MM.1S (cell line): ENCODE measurements around the gene ULBP3.
"Not testable (repeated sequence)": the region's sequence is repeated elsewhere in the genome, so short reads cannot be mapped to it uniquely, and the experiment has no call there.

Experiments used
- DNase-seq: peaks from one replicate; pipeline ENCODE4 v3.0.0-alpha.2; 2015
- H2AFZ ChIP-seq: fragments of 300-600 bp; sonication (generic); 2 replicates; pipeline ENCODE4 v1.6.0; 2016; ENCODE audit warnings: antibody characterized with exemption, low read length
- H3F3A ChIP-seq: fragments of 300-600 bp; sonication (generic); 2 replicates; pipeline ENCODE4 v1.6.1; 2016; ENCODE audit warnings: mild to moderate bottlenecking, antibody characterized with exemption, low read length, moderate library complexity, mixed read lengths; ENCODE audit not compliant: insufficient read depth
- H3K27ac ChIP-seq: fragments of 300-600 bp; sonication (generic); 2 replicates; pipeline ENCODE4 v1.5.1; 2016; ENCODE audit warnings: mild to moderate bottlenecking, low read length
- H3K27me3 ChIP-seq: fragments of 300-600 bp; sonication (generic); replicated peaks from 2 replicates; pipeline ENCODE4 v1.6.0; 2016; ENCODE audit warnings: low read length; ENCODE audit not compliant: insufficient read depth
- H3K36me3 ChIP-seq: fragments of 300-600 bp; sonication (generic); replicated peaks from 2 replicates; pipeline ENCODE4 v1.6.1; 2016; ENCODE audit warnings: mild to moderate bottlenecking, low read length, mixed read lengths; ENCODE audit not compliant: insufficient read depth
- H3K4me1 ChIP-seq: fragments of 300-600 bp; sonication (generic); 2 replicates; pipeline ENCODE4 v1.6.1; 2016; ENCODE audit warnings: low read length, mixed read lengths
- H3K4me2 ChIP-seq: fragments of 300-600 bp; sonication (generic); 2 replicates; pipeline ENCODE4 v1.6.0; 2016; ENCODE audit warnings: low read depth, low read length
- H3K4me3 ChIP-seq: fragments of 300-600 bp; sonication (generic); 2 replicates; pipeline ENCODE4 v1.5.1; 2016; ENCODE audit warnings: low read length, mixed read lengths
- H3K79me2 ChIP-seq: fragments of 300-600 bp; sonication (generic); 2 replicates; pipeline ENCODE4 v1.6.1; 2016; ENCODE audit warnings: mixed run types, low read length, mixed read lengths
- H3K9ac ChIP-seq: fragments of 300-600 bp; sonication (generic); 2 replicates; pipeline ENCODE4 v1.6.1; 2016; ENCODE audit warnings: low read length, mixed read lengths
- H3K9me2 ChIP-seq: fragments of 300-600 bp; sonication (generic); replicated peaks from 2 replicates; pipeline ENCODE4 v1.6.1; 2016; ENCODE audit warnings: mild to moderate bottlenecking, low read length, mixed read lengths; ENCODE audit not compliant: insufficient read depth
- H3K9me3 ChIP-seq: fragments of 300-600 bp; sonication (generic); replicated peaks from 2 replicates; pipeline ENCODE4 v1.6.1; 2016; ENCODE audit warnings: mild to moderate bottlenecking, low read length, mixed read lengths; ENCODE audit not compliant: insufficient read depth
- H4K20me1 ChIP-seq: fragments of 300-600 bp; sonication (generic); 2 replicates; pipeline ENCODE4 v1.6.1; 2016; ENCODE audit warnings: mild to moderate bottlenecking, low read length, moderate library complexity, mixed read lengths; ENCODE audit not compliant: insufficient read depth
- CTCF ChIP-seq: fragments of 300-600 bp; sonication (generic); IDR thresholded peaks from 2 replicates; pipeline ENCODE4 v1.5.1; 2016; ENCODE audit warnings: antibody characterized with exemption, low read length, mixed read lengths
- EZH2 ChIP-seq: fragments of 300-600 bp; sonication (generic); optimal IDR thresholded peaks from 2 replicates; pipeline ENCODE3; 2017; ENCODE audit warnings: low read depth, mild to moderate bottlenecking, antibody characterized with exemption, low read length, mixed read lengths
- EZH2phosphoT487 ChIP-seq: fragments of 300-600 bp; sonication (generic); IDR thresholded peaks from 2 replicates; pipeline ENCODE4 v1.6.1; 2018; ENCODE audit warnings: antibody characterized with exemption, low read length

Gene ULBP3

GRCh38 chr6:150065083-150065482 is 3.8 kb downstream of the ULBP3 start:
- H4K20me1 ChIP-seq: no peaks in the 10 kb centered on the region
- no peaks in the 10 kb centered on the region for H3K36me3 ChIP-seq
- H3K27ac ChIP-seq: no peak overlapping the region
- no peaks in the 10 kb centered on the region for H3K79me2 ChIP-seq
- H3K4me1 ChIP-seq: no peaks in the 10 kb centered on the region
- H3K9me3 ChIP-seq: no peaks in the 10 kb centered on the region
- no peaks in the 10 kb centered on the region for H3K27me3 ChIP-seq
- H3K9ac ChIP-seq: no peak overlapping the region
- no peak overlapping the region for H2AFZ ChIP-seq
- TF ChIP-seq EZH2phosphoT487 (no peak), CTCF (no peak), EZH2 (no peak)
- no peaks in the 10 kb centered on the region for H3K9me2 ChIP-seq
- no peaks in the 10 kb centered on the region for H3F3A ChIP-seq
- DNase-seq: no peak
- H3K4me3 ChIP-seq: no peak overlapping the region
- no peak overlapping the region for H3K4me2 ChIP-seq

GRCh38 chr6:150063640-150064039 is 5.3 kb downstream of the ULBP3 start:
- Histone ChIP-seq H3K27ac (no peak overlapping the region), H4K20me1 (no peaks in the 10 kb centered on the region), H3K4me3 (no peak overlapping the region), H3K9me2 (no peaks in the 10 kb centered on the region), H3K9ac (no peak overlapping the region), H3K9me3 (no peaks in the 10 kb centered on the region), H3F3A (no peaks in the 10 kb centered on the region), H3K27me3 (no peaks in the 10 kb centered on the region), H2AFZ (no peak overlapping the region), H3K4me1 (no peaks in the 10 kb centered on the region), H3K79me2 (no peaks in the 10 kb centered on the region), H3K36me3 (no peaks in the 10 kb centered on the region), H3K4me2 (no peak overlapping the region)
- TF ChIP-seq CTCF (no peak), EZH2phosphoT487 (no peak), EZH2 (no peak)
- DNase-seq: no peak

GRCh38 chr6:150059973-150060372 is 8.9 kb downstream of the ULBP3 start:
- H3K4me3 ChIP-seq, DNase-seq, H3K27me3 ChIP-seq: not testable (repeated sequence)

GRCh38 chr6:150058986-150059385 is 9.9 kb downstream of the ULBP3 start:
- Histone ChIP-seq H3K9ac (no peak overlapping the region), H3K27ac (no peak overlapping the region), H3K27me3 (peaks cover 17% of the 10 kb centered on the region), H3F3A (no peaks in the 10 kb centered on the region), H4K20me1 (no peaks in the 10 kb centered on the region), H3K36me3 (no peaks in the 10 kb centered on the region), H2AFZ (no peak overlapping the region), H3K9me2 (no peaks in the 10 kb centered on the region), H3K4me3 (no peak overlapping the region), H3K79me2 (no peaks in the 10 kb centered on the region), H3K9me3 (no peaks in the 10 kb centered on the region), H3K4me2 (no peak overlapping the region), H3K4me1 (no peaks in the 10 kb centered on the region)
- TF ChIP-seq CTCF: no peak
- no peak for TF ChIP-seq EZH2phosphoT487
- no peak for TF ChIP-seq EZH2
- DNase-seq: no peak

More at GRCh38 chr6:150059973-150060372, 8.9 kb downstream of the ULBP3 start:
- H3F3A ChIP-seq, H3K4me2 ChIP-seq, H3K9ac ChIP-seq, H3K9me2 ChIP-seq, H3K36me3 ChIP-seq, H3K4me1 ChIP-seq, H2AFZ ChIP-seq, H4K20me1 ChIP-seq, H3K27ac ChIP-seq, H3K9me3 ChIP-seq, H3K79me2 ChIP-seq: not testable (repeated sequence)
